ENCODE measurements around the gene MOSPD3.

DNA sequence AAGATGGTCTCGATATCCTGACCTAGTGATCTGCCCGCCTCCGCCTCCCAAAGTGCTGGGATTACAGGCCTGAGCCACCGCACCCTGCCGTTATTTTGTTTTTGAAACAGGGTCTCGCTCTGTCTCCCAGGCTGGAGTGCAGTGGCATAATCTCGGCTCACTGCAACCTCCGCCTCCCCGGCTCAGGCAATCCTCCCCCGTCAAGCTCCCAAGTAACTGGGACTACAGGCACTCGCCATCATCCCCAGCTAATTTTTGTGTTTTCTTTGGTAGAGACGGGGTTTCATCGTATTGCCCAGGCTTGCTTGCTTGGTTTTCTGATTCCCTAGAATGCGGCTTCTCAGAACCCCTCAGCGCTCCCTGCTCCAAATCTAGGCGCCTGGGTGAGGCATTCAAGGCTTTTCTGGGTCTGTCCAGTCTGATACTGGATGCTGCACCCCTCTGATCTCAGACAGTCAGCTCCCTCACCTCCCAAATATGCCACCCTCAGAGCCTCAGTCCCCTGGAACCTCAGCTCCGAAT, 27.7 kb downstream of the MOSPD3 start:
- TF ChIP-seq, protein P1, sequence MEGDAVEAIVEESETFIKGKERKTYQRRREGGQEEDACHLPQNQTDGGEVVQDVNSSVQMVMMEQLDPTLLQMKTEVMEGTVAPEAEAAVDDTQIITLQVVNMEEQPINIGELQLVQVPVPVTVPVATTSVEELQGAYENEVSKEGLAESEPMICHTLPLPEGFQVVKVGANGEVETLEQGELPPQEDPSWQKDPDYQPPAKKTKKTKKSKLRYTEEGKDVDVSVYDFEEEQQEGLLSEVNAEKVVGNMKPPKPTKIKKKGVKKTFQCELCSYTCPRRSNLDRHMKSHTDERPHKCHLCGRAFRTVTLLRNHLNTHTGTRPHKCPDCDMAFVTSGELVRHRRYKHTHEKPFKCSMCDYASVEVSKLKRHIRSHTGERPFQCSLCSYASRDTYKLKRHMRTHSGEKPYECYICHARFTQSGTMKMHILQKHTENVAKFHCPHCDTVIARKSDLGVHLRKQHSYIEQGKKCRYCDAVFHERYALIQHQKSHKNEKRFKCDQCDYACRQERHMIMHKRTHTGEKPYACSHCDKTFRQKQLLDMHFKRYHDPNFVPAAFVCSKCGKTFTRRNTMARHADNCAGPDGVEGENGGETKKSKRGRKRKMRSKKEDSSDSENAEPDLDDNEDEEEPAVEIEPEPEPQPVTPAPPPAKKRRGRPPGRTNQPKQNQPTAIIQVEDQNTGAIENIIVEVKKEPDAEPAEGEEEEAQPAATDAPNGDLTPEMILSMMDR (conservative IDR thresholded peaks at IDR 0.05; ENCODE audit: low read depth, low read length): no peak
- TF ChIP-seq EZH2phosphoT487 (IDR thresholded peaks at IDR 0.05; ENCODE audit: borderline replicate concordance, low read length) (no peak), EZH2 (IDR thresholded peaks at IDR 0.05; ENCODE audit: low read length, unreplicated experiment) (no peak)
